Measurements from ENCODE around the gene CACYBP. TPM values are rescaled to one million over a fixed set of nuclear protein-coding genes. Genes with fewer than 3 reads are reported as not detected.

Gene CACYBP
- total RNA-seq, 6 experiments from 2014 or later: 89.9 to 164 (median 142) TPM

- Mint-ChIP-seq H3K4me3 (no peak overlapping the region), H3K36me3 (ENCODE audit: low read depth) (peaks cover 6% of the 10 kb centered on the region; the same call in 1 of the 2 replicates), H3K4me1 (ENCODE audit: low read depth) (peaks cover 46% of the 10 kb centered on the region), H3K27me3 (ENCODE audit: insufficient read depth) (peaks cover 4% of the 10 kb centered on the region; the same call in 1 of the 2 replicates), H3K27ac (peak overlapping the region; percentile 45; the same call in 1 of the 2 replicates), H3K9me3 (no peaks in the 10 kb centered on the region)
- TF ChIP-seq CTCF (IDR thresholded peaks at IDR 0.05): no peak
- peak; percentile 45 for DNase-seq
Observed at GRCh38 chr1:174995916-174996315, 3.8 kb upstream of the CACYBP start.

- Mint-ChIP-seq H3K9me3 (no peaks in the 10 kb centered on the region), H3K27me3 (ENCODE audit: insufficient read depth) (peaks cover 4% of the 10 kb centered on the region; the same call in 1 of the 2 replicates)
Observed at GRCh38 chr1:174996476-174996875, 3.3 kb upstream of the CACYBP start.

GRCh38 chr1:174997041-174997440 lies 2.7 kb upstream of the CACYBP start:
- H3K4me1 Mint-ChIP-seq (ENCODE audit: low read depth): peaks cover 48% of the 10 kb centered on the region
- DNase-seq: no peak
- peak overlapping the region; percentile 4 for H3K27ac Mint-ChIP-seq
- no peak for TF ChIP-seq CTCF (IDR thresholded peaks at IDR 0.05)
- H3K4me3 Mint-ChIP-seq: no peak overlapping the region
- H3K9me3 Mint-ChIP-seq: no peaks in the 10 kb centered on the region
- H3K27me3 Mint-ChIP-seq (ENCODE audit: insufficient read depth): peaks cover 4% of the 10 kb centered on the region; the same call in 1 of the 2 replicates
- H3K36me3 Mint-ChIP-seq (ENCODE audit: low read depth): peaks cover 7% of the 10 kb centered on the region

More at GRCh38 chr1:174996476-174996875, 3.3 kb upstream of the CACYBP start:
- Mint-ChIP-seq H3K4me1 (ENCODE audit: low read depth) (peaks cover 46% of the 10 kb centered on the region), H3K36me3 (ENCODE audit: low read depth) (peaks cover 6% of the 10 kb centered on the region; the same call in 1 of the 2 replicates), H3K4me3 (no peak overlapping the region), H3K27ac (peak overlapping the region; percentile 45; the same call in 1 of the 2 replicates)
- no peak for TF ChIP-seq CTCF (IDR thresholded peaks at IDR 0.05)
- peak; percentile 12 for DNase-seq

- no peak overlapping the region for H3K27ac Mint-ChIP-seq
- peaks cover 11% of the 10 kb centered on the region for H3K36me3 Mint-ChIP-seq (ENCODE audit: low read depth)
- TF ChIP-seq CTCF (IDR thresholded peaks at IDR 0.05): peak; percentile 89
- H3K4me1 Mint-ChIP-seq (ENCODE audit: low read depth): peaks cover 65% of the 10 kb centered on the region
- no peak for DNase-seq
- no peak overlapping the region for H3K4me3 Mint-ChIP-seq
- H3K9me3 Mint-ChIP-seq: no peaks in the 10 kb centered on the region
- H3K27me3 Mint-ChIP-seq (ENCODE audit: insufficient read depth): peaks cover 4% of the 10 kb centered on the region; the same call in 1 of the 2 replicates
Observed at GRCh38 chr1:174998569-174999215, 1.1 kb upstream of the CACYBP start.

- H3K9me3 Mint-ChIP-seq: no peaks in the 10 kb centered on the region
- DNase-seq: peak; percentile 99
- peaks cover 72% of the 10 kb centered on the region for H3K4me1 Mint-ChIP-seq (ENCODE audit: low read depth)
- H3K36me3 Mint-ChIP-seq (ENCODE audit: low read depth): peaks cover 11% of the 10 kb centered on the region
- no peak overlapping the region for H3K27ac Mint-ChIP-seq
- no peak for TF ChIP-seq CTCF (IDR thresholded peaks at IDR 0.05)
- peaks cover 4% of the 10 kb centered on the region; the same call in 1 of the 2 replicates for H3K27me3 Mint-ChIP-seq (ENCODE audit: insufficient read depth)
- no peak overlapping the region for H3K4me3 Mint-ChIP-seq
Observed at GRCh38 chr1:174999216-174999935, 371 bp upstream of the CACYBP start.

All from HFFc6 (cell line).